Measurements from ENCODE around the gene PCDHGA1. TPM values are rescaled to one million over a fixed set of nuclear protein-coding genes. Genes with fewer than 3 reads are reported as not detected.

Gene PCDHGA1
- total and polyA plus RNA-seq, 2 of the 4 experiments (the other 2 are of a cell fraction): 0.90 to 0.92 TPM

GRCh38 chr5:141366016-141366896 lies 35.9 kb downstream of the PCDHGA1 start (continued):
- no peak for TF ChIP-seq CHD1 (IDR thresholded peaks at IDR 0.05; ENCODE audit: low read depth, low read length)

GRCh38 chr5:141369994-141370848 lies 39.9 kb downstream of the PCDHGA1 start, which contains the start of gene PCDHGB3:
Gene PCDHGB3 (plus strand): TSS chr5:141370242. CDS start chr5:141370395, 153 bp downstream.
- Histone ChIP-seq H3K27ac (ENCODE audit: insufficient read depth, low read length) (peak within 1 kb of the TSS; percentile 52; the same call in 1 of the 2 replicates), H3K9ac (ENCODE audit: low read depth, low read length) (peak within 1 kb of the TSS; percentile 63), H2AK9ac (replicated peaks; ENCODE audit: low read depth, low read length, poor library complexity) (no peak within 1 kb of the TSS), H4K5ac (ENCODE audit: low read depth, low read length) (peak within 1 kb of the TSS; percentile 37; the same call in 1 of the 2 replicates), H4K91ac (ENCODE audit: insufficient read depth, low read depth, low read length) (no peak within 1 kb of the TSS), H4K8ac (ENCODE audit: low read depth in 2 of 2, low read length in 2 of 2) (peak within 1 kb of the TSS in 1 of 2 experiments; percentile 40; a peak in 2 of 4 replicates), H4K20me1 (ENCODE audit: insufficient read depth, low read length) (no peaks in the 10 kb centered on the region), H3K36me3 (ENCODE audit: control insufficient read depth, insufficient read depth, low read length) (peaks cover 28% of the 10 kb centered on the region), H3K27me3 (ENCODE audit: control insufficient read depth, insufficient read depth, low read length) (no peaks in the 10 kb centered on the region; the same call in 1 of the 2 replicates), H3K14ac (replicated peaks; ENCODE audit: low read depth, low read length) (no peak within 1 kb of the TSS; the same call in 1 of the 2 replicates), H3K9me3 (ENCODE audit: control insufficient read depth, insufficient read depth, low read length) (peaks cover 57% of the 10 kb centered on the region), H3K23ac (ENCODE audit: low read depth, low read length) (no peak within 1 kb of the TSS), H2BK120ac (ENCODE audit: low read depth, low read length) (no peak within 1 kb of the TSS), H3K56ac (ENCODE audit: extremely low read depth, insufficient read depth, low read length) (no peak within 1 kb of the TSS), H3K4me1 (ENCODE audit: control insufficient read depth, insufficient read depth, low read length) (peaks cover 2% of the 10 kb centered on the region; the same call in 1 of the 2 replicates), H3K18ac (ENCODE audit: low read depth, low read length) (0 out of 2 replicates have a peak within 1 kb of the TSS, but pooled peaks have one; percentile 51), H3K9me1 (ENCODE audit: insufficient read depth, low read length) (no peaks in the 10 kb centered on the region), H3K79me1 (ENCODE audit: low read depth in 1 of 2, low read length in 2 of 2) (peaks cover 0 to 2% of the 10 kb centered on the region in 2 experiments; a peak in 1 of 4 replicates), H3K4ac (ENCODE audit: low read depth, low read length) (no peak within 1 kb of the TSS), H2BK20ac (ENCODE audit: low read depth, low read length) (no peak within 1 kb of the TSS), H3K4me2 (ENCODE audit: low read depth, low read length) (peak within 1 kb of the TSS; percentile 81), H2AFZ (replicated peaks; ENCODE audit: low read length, poor library complexity) (peak within 1 kb of the TSS; percentile 79), H2BK5ac (ENCODE audit: low read depth, low read length, poor library complexity, severe bottlenecking) (peak within 1 kb of the TSS; percentile 59), H2BK15ac (ENCODE audit: low read depth, low read length) (no peak within 1 kb of the TSS), H3K4me3 (ENCODE audit: insufficient read depth, low read depth, low read length) (peak within 1 kb of the TSS; percentile 49; the same call in 1 of the 2 replicates), H2AK5ac (ENCODE audit: low read depth, low read length) (no peak within 1 kb of the TSS)
- POLR2A ChIA-PET (ENCODE audit: unreplicated experiment): no interaction called here
- ATAC-seq (ENCODE audit: low read depth): peak; percentile 90
- dilution Hi-C loops (cut with HindIII; ENCODE audit: low sequenced_read_pairs, unreplicated experiment): no loop called here
- in situ Hi-C loops (cut with MboI; ENCODE audit: low sequenced_read_pairs): no loop called here
- BruUV-seq (replicated peaks): no TSS peak
- 33% methylated on average over 7 of the region's 32 CpGs; no CpG with 5 or more reads in 1 of the 2 experiments for WGBS, 2 experiments (ENCODE audit: extremely low coverage in 2 of 2, insufficient read length in 1 of 2)
- peak; percentile 74 for DNase-seq
- intact Hi-C loops (cut with micrococcal nuclease): loop anchor here (1.0 kb wide), 1 partner anchor 191 kb away; no protein-coding TSS in a partner anchor
- CTCF ChIA-PET: interaction anchor here (0.6 to 1.4 kb wide), 5 partner anchors 147 to 194 kb away, joined by 3 to 7 read pairs (median 4); partner anchors contain the start of gene PCDHB14
- no peak for TF ChIP-seq MAZ (IDR thresholded peaks at IDR 0.05; ENCODE audit: borderline replicate concordance, low read depth, low read length)
- no peak for TF ChIP-seq FOS (IDR thresholded peaks at IDR 0.05; ENCODE audit: low read depth, low read length)
- no peak for TF ChIP-seq MAFK (IDR thresholded peaks at IDR 0.05; ENCODE audit: low read depth, low read length)
- TF ChIP-seq RFX5 (IDR thresholded peaks at IDR 0.05; ENCODE audit: low read depth, low read length): no peak
- no peak for TF ChIP-seq MXI1 (IDR thresholded peaks at IDR 0.05; ENCODE audit: borderline replicate concordance, low read depth, low read length)
- peak; percentile 41 for TF ChIP-seq SMC3 (IDR thresholded peaks at IDR 0.05; ENCODE audit: low read depth, low read length)
- TF ChIP-seq CHD1 (IDR thresholded peaks at IDR 0.05; ENCODE audit: low read depth, low read length): no peak
- TF ChIP-seq CEBPB (IDR thresholded peaks at IDR 0.05; ENCODE audit: low read depth, low read length): no peak
- peak; percentile 65 for TF ChIP-seq CTCF (conservative IDR thresholded peaks at IDR 0.05; ENCODE audit: low read depth, low read length)
- TF ChIP-seq RCOR1 (IDR thresholded peaks at IDR 0.05; ENCODE audit: insufficient replicate concordance, low read length): no peak
- no peak for TF ChIP-seq NFE2L2 (IDR thresholded peaks at IDR 0.05; ENCODE audit: low read depth, low read length)
